Keratinocyte (primary cell): ENCODE data around the gene MRPL34.

Source experiments
- EZH2 ChIP-seq: IDR thresholded peaks from one replicate; pipeline ENCODE4 v1.6.1; 2012; ENCODE audit warnings: inconsistent platforms, mild to moderate bottlenecking, low read length, moderate library complexity
- TF ChIP-seq, protein P1 (sequence below), 3 experiments: IDR thresholded peaks in 1 of 3; conservative IDR thresholded peaks in 1 of 3; optimal IDR thresholded peaks in 1 of 3; 2 replicates in 2 of 3; 3 replicates in 1 of 3; pipeline versions ENCODE3 to v1.5.1; 2011; ENCODE audit warnings: low read length in 3 of 3, mild to moderate bottlenecking in 3 of 3, moderate library complexity in 2 of 3, control low read depth in 1 of 3, inconsistent platforms in 1 of 3; ENCODE audit not compliant: insufficient read depth in 2 of 3; ENCODE audit errors: extremely low read depth in 1 of 3

DNA sequence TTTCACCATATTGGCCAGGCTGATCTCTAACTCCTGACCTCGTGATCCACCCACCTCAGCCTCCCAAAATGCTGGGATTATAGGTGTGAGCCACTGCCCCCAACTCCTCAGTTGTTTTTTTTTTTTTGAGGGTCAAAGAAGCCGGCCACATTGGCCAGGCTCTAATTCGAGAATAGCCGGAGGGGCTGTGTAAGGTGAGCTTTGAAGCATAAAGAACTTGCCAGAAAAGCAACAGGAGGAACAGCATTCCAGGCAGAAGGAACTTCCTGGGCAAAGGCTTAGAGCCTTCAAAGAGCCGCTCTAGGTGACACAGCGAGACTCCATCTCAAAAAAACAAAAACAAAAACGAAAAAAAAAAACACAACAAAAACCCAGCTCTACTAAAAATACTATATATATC, 39.6 kb upstream of the MRPL34 start:
- TF ChIP-seq, protein P1, sequence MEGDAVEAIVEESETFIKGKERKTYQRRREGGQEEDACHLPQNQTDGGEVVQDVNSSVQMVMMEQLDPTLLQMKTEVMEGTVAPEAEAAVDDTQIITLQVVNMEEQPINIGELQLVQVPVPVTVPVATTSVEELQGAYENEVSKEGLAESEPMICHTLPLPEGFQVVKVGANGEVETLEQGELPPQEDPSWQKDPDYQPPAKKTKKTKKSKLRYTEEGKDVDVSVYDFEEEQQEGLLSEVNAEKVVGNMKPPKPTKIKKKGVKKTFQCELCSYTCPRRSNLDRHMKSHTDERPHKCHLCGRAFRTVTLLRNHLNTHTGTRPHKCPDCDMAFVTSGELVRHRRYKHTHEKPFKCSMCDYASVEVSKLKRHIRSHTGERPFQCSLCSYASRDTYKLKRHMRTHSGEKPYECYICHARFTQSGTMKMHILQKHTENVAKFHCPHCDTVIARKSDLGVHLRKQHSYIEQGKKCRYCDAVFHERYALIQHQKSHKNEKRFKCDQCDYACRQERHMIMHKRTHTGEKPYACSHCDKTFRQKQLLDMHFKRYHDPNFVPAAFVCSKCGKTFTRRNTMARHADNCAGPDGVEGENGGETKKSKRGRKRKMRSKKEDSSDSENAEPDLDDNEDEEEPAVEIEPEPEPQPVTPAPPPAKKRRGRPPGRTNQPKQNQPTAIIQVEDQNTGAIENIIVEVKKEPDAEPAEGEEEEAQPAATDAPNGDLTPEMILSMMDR (optimal IDR thresholded peaks at IDR 0.05 in 1 of 3, IDR thresholded peaks at IDR 0.05 in 1 of 3, conservative IDR thresholded peaks at IDR 0.05 in 1 of 3; ENCODE audit: extremely low read depth in 1 of 3, insufficient read depth in 2 of 3, low read length in 3 of 3): no peak
- TF ChIP-seq EZH2: no peak
